GM12892 (cell line): ENCODE measurements around the gene HK2.
A peak's percentile ranks its signal among the peaks of the same experiment; 100 is the strongest.

Experiments used
- DNase-seq: peaks from one replicate; pipeline ENCODE4 v3.0.0; 2011; ENCODE audit not compliant: insufficient read length
- FAIRE-seq: peaks from 2 replicates; lab custom pipeline; 2011; peaks lifted over from hg19 to GRCh38; lab: Jason Lieb, UNC
- POLR2A ChIP-seq: IDR thresholded peaks from 2 replicates; pipeline ENCODE4 v1.6.1; 2011; ENCODE audit warnings: low read depth, low read length, control low read depth
- POLR2AphosphoS5 ChIP-seq: IDR thresholded peaks from 2 replicates; pipeline ENCODE4 v1.6.1; 2011; ENCODE audit warnings: low read depth, low read length, control low read depth
- TAF1 ChIP-seq: IDR thresholded peaks from 2 replicates; pipeline ENCODE4 v1.6.1; 2011; ENCODE audit warnings: low read depth, mild to moderate bottlenecking, control low read depth, low read length, borderline replicate concordance

HK2 gene

GRCh38 chr2:74873678-74874640 lies 40.0 kb downstream of the HK2 start:
- no peak for FAIRE-seq
- DNase-seq = no peak
- no peak for TF ChIP-seq POLR2AphosphoS5
- no peak for TF ChIP-seq TAF1
- TF ChIP-seq POLR2A = no peak

DNA sequence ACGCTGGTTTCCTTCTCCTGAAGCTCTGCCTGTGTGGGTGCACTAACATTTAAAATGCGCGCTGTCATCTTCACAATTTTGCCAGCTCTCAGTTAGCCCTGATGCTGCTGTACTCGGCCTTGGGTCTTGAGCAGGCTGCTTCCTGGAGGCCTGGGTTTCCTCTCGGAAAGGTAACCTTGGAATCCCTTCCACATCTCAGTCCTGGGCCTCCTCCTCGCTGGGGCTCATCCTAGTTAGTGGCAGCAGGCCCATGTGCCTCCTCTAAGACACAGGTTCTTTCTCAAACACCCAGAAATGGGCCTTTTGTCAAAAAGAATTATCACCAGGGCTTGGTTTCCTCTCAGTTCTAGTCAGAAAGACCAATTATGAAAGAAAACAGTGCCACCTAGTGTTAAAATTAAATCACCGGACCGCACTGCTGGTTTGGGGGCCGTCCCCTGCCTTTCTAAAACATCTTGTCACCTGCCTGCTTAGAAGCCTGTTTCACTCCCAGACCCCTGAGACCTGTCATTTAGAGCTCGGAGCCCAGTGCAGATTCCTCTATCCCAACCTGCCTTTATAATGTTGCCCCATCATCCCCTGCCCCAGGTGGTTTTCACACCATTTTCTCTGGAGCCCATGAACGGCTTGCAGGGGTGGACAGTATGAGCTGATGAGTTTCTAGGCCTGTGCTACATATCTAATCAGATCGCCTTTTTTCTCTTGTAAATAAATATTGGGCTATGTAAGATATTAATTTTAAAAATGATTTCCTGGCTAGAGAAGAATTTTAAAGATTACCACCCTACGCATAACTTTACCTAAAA lies 42.4 kb downstream of the HK2 start:
- TF ChIP-seq TAF1 = no peak
- TF ChIP-seq POLR2AphosphoS5 = no peak
- TF ChIP-seq POLR2A = no peak
- DNase-seq (peak; percentile 60), FAIRE-seq (peak; percentile 67)

DNA sequence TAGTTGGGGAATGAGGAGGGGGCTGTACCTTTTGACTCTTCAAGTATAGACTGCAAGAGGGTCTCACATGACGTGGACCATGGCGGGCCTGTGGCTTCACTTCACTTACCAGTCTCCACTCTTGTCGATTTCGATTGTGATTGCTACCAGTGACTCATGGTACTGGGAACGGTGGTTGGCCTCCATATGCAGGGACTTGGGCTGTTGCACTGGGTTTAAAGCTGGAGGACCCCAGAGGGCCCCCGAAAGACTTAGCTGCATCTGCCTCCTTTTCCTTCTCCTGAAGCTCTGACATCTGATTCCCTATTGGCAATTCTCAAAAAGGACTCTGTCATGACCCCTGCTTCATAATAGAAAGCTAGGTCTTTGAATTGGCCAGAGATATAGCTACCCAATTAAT lies 43.4 kb downstream of the HK2 start:
- no peak for DNase-seq
- TF ChIP-seq TAF1 (no peak), POLR2AphosphoS5 (no peak), POLR2A (no peak)
- FAIRE-seq = no peak

- no peak for TF ChIP-seq POLR2A
- FAIRE-seq = no peak
- DNase-seq = no peak
Measured at GRCh38 chr2:74877781-74878433, 44.0 kb downstream of the HK2 start.

GRCh38 chr2:74878551-74878950 lies 44.6 kb downstream of the HK2 start:
- DNase-seq = no peak

DNA sequence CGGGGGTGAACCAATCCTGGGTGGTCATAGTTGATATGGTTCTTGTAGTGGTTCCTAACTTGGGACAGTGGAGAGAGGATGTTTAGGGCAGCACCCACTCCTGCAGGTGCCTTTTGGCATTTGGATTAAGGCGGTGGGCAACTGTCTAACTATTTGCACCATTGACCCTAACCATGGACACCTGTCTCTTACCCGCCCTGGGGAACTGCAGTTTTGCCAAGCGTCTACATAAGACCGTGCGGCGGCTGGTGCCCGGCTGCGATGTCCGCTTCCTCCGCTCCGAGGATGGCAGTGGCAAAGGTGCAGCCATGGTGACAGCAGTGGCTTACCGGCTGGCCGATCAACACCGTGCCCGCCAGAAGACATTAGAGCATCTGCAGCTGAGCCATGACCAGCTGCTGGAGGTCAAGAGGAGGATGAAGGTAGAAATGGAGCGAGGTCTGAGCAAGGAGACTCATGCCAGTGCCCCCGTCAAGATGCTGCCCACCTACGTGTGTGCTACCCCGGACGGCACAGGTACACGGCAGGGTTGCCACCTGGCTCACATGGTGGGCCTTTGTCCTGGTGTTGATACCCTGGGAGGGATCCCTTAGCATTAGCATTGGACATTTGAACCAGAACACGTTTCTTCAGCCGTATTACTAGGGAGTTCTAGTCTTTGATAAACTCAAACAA lies 46.3 kb downstream of the HK2 start:
- DNase-seq (no peak), FAIRE-seq (no peak)
- no peak for TF ChIP-seq POLR2AphosphoS5
- TF ChIP-seq TAF1 = no peak
- no peak for TF ChIP-seq POLR2A

More at GRCh38 chr2:74878551-74878950, 44.6 kb downstream of the HK2 start:
- FAIRE-seq = no peak
- no peak for TF ChIP-seq POLR2A
- no peak for TF ChIP-seq TAF1
- TF ChIP-seq POLR2AphosphoS5 = no peak

- no peak for DNase-seq
- no peak for FAIRE-seq
- TF ChIP-seq POLR2AphosphoS5 = no peak
- no peak for TF ChIP-seq POLR2A
- TF ChIP-seq TAF1 = no peak
Measured at GRCh38 chr2:74881176-74881575, 47.2 kb downstream of the HK2 start.

GRCh38 chr2:74881626-74882298 lies 47.8 kb downstream of the HK2 start:
- TF ChIP-seq POLR2AphosphoS5 (no peak), TAF1 (no peak)
- no peak for FAIRE-seq

DNA sequence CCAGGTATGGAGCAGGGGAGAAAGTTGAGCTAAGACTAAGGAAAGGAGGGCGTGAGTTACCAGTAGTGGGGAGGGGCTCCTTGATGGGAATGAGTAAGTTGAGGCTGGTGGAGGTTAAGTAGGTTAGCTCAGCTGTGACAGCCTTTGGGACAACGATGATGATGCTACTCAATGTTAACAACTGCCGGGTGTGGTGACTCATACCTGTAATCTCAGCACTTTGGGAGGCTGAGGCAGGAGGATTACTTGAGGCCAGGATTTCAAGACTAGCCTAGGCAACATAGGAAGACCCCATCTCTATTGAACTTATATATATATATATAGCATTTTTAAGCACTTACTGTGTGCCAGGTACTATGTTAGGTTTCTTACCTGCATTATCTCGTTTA lies 48.4 kb downstream of the HK2 start:
- no peak for FAIRE-seq

More at GRCh38 chr2:74881626-74882298, 47.8 kb downstream of the HK2 start:
- DNase-seq = no peak

GRCh38 chr2:74883011-74883410 lies 49.1 kb downstream of the HK2 start:
- DNase-seq (no peak), FAIRE-seq (no peak)
- TF ChIP-seq POLR2A (no peak), POLR2AphosphoS5 (no peak), TAF1 (no peak)

More for the DNA sequence above, 48.4 kb downstream of the HK2 start:
- DNase-seq = no peak
- TF ChIP-seq POLR2AphosphoS5 (no peak), POLR2A (no peak), TAF1 (no peak)
